HG03565 (cell line): ENCODE data around the gene ARHGEF39.
"Not testable (repeated sequence)": the region's sequence is repeated elsewhere in the genome, so short reads cannot be mapped to it uniquely, and the experiment has no call there.

ENCODE experiments used
- ATAC-seq: cut with Tn5 transposase; IDR thresholded peaks from one replicate; pipeline ENCODE4 v1.9.1; 2021; ENCODE audit warnings: mild to moderate bottlenecking, moderate library complexity; ENCODE audit not compliant: unreplicated experiment

ARHGEF39 gene

DNA sequence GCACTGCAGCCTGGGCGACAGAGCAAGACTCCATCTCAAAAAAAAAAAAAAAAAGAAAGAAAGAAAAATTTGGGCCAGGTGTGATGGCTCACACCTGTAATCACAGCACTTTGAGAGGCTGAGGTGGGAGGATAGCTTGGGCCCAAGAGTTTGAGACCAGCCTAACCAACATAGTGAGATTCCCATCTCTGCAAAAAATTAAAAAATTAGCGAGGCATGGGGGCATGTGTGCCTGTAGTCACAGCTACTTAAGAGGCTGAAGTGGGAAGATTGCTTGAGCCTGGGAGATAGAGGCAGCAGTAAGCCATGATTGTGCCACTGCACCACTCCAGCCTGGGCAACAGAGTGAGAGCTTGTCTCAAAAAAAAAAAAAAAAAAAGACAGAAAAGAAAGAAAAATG lies 11.4 kb downstream of the ARHGEF39 start:
- no peak for ATAC-seq

DNA sequence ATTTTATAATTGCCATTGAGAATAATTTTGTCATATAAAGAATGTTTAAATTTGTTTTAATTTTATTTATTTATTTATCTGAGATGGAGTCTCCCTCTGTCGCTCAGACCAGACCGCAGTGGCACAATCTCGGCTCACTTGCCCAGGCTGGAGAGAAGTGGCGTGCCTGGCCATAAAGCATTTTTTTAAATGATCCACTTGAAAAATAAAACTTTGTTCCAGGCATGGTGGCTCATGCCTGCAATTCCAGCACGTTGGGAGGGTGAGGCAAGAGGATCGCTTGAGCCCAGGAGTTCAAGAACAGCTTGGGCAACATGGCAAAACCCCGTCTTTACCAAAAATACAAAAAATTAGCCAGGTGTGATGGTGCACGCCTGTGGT lies 12.2 kb downstream of the ARHGEF39 start:
- no peak for ATAC-seq

DNA sequence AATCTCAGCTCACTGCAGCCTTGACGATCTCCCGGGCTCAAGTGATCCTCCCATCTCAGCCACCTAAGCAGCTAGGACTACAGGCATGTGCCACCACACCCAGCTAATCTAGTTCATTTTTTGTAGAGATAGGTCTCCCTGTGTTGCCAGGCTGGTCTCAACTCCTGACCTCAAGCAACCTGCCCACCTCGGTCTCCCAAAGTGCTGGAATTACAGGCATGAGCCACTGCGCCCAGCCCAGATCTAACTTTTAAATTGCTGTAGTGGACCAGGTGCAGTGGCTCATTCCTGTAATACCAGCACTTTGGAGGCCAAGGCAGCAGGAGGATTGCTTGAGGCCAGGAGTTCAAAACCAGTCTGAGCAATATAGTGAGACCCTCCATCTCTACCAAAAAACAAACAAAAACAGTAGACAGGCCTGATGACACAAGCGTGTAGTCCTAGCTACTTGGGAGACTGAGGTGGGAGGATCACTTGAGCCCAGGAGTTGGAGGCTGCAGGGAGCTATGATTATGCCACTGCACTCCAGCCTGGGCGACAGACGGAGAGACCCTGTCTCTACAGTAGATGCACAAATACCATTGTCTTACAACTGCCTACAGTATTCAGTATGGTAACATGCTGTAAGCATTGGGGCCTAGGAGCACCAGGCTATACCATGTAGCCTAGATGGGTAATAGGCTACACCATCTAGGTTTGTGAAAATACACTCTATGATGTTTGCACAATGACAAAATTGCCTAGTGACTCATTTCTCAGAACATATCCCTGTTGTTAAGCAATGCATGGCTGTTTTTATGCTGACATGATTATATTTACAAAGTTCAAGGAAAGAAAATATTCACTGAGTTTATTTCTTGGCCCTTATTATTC lies 12.8 kb downstream of the ARHGEF39 start:
- no peak for ATAC-seq

DNA sequence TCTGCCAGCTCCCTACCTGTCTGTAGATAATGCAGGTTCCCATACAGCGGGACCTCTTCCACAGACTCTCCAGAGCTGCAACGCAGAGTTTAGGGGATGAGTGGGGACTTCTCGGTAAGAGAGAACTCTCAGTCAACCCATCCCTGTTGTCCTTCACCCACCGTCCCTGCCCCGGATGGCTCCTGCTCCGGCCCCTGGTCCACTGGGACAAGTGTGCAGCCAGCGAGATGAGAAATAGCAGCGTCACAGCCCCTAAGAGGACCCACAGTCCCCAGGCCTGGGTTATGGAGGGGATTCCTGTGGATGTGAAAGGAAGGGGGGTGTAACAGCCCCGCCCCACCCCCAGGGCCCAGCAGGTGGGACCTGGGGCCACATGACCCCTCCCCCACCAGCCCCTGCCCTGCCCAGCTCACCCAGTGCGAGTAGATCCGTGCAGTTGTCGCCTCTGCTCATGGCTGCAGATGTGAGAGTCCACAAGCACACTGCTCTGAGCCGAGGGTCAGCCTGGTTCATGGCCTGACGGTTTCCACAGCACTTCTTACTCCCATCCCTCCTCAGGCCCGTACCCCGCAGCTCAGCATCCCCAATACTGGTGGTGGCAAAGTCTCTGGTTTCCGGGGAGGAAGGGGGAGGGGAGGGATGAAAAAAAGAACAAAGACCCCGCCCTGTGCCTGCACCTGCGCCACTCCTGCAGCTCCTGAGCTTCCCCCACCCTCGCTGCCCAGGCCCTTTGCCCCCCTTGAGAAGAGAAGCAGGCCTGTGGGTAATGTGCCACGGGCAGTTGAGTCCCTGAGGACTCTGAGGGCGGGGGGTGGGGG lies 14.4 kb downstream of the ARHGEF39 start, which contains the start of gene SIT1:
Gene SIT1 (minus strand): TSS at position 591 of the 818 bp plus-strand sequence. CDS start 78 bp downstream, at position 513.
- no peak for ATAC-seq

DNA sequence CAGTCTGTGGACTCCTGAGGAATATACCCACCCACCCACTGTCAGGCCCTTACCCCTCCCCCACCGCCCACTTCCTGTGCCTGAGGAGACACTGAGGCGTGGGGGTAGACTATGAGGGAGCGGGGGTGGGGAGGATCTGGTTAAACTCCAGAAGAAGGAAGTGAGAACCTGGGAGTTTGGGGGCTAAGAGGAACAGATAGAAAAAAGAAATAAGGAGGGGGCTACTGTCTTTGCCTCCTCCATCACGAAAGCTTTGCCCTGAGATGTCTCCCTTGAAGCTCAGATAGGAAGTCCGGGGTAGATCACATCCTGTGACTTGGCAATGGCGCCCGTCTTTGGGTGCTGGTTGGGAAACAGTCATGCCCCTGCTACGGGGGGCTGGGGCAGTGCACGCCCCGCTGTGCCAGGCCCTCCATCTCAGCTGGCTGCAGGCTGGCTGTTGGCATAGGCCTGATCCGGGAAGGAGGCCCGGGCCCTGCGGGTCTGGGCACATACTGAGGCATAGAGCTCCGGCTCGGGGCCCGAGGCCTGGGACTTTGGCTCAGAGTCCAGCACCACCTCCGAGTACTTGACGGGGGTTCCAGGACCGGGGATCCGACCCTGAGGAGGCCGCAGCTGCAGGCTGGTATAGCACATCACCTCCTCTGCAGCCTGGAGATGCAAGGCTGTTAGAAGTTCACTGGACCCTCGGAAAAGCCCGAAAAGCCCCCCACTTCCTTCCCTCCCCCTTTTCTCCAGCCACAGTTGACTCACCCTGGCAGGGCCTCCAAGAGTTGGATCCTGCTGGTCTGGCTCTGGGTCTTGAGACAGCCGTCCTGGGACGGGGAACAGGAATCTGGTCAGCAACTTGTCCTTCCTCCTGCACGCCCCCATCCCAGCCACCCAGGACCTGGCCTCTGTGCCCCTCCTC lies 15.3 kb downstream of the ARHGEF39 start:
- no peak for ATAC-seq

DNA sequence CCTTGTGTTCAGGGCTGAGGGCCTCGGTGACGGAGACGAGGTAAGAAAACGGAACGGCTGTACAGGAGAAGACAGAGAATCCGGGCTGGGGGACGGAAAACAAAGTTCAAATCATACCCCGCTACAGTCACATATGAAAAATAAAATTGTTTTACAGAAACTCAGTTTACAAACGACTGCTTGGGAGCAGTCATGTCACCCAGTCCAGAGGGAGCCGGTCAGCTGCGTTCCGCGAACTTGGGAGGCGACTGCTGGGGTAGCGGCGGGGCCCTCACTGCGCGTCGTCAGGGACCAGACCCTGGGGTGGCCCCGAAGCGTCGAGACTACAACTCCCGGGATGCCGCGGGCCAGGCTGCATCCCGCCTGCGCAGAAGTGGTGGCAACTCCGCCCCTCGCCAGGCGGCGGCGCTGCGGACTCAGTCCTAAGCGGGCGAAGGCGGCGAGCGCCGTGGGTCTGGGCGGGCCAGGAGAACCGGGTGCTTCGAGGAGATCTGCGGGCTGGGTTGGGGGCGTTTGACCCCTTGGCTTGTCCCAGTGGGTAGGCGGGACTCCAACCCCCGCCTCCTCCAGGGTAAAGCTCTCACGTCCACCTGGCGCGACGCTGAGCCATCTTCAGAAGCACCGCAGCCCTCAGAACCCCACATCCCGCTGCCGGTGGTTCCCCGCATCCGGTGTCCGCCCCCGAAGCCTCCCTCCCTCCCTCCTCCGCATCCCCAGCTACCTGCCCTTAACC lies 18.3 kb downstream of the ARHGEF39 start:
- peak; percentile 75 for ATAC-seq

DNA sequence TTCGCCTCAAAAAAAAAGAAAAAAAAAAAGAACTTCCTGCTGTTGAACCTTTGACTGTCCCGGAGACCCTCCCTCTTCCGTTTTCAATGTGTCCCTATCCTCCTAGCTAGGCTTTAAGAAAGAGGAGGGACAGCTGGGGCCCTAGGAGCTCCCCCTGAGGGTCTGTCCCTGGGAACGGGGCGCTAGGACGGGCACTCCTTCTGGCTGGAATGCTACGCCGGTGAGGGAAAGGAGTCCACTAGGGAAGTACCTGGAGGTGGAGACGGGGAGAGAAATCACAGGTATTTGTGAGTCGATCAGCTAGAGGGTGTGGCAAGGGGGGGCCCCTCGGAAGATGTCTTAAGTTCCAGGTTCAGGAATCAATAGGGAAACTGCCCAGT lies 18.9 kb downstream of the ARHGEF39 start:
- ATAC-seq: no peak

DNA sequence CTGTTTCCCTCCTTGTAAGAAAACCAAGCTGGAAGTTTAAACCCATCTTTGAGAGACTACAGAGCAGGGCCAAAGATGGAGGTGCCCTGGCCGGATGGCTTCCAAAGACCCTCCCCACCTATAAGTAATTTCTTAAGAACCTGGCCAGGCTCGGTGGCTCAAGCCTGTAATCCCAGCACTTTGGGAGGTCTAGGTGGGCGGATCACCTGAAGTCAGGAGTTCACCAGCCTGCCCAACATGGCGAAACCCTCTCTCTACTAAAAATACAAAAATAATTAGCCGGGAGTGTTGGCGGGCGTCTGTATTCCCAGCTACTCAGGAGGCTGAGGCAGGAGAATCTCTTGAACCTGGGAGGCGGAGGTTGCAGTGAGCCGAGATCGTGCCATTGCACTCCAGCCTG lies 19.3 kb downstream of the ARHGEF39 start:
- ATAC-seq: not testable (repeated sequence)

DNA sequence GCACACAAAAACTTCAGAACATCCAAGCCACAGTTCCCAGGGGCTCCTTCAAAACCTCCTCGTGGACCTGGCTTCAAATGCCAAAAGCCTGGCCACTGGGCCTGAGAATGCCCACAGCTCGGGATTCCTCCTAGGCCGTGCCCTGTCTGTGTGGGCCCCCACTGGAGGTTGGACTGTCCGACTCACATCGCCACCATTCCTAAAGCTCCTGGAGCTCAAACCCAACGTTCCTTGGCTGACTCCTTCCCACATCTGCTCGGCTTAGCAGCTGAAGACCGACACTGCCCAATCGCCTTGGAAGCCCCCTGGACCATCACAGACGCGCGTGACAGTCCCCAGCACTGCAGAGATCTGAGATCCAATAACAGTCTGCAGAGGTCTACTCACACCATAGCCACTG lies 21.9 kb downstream of the ARHGEF39 start:
- ATAC-seq: no peak

DNA sequence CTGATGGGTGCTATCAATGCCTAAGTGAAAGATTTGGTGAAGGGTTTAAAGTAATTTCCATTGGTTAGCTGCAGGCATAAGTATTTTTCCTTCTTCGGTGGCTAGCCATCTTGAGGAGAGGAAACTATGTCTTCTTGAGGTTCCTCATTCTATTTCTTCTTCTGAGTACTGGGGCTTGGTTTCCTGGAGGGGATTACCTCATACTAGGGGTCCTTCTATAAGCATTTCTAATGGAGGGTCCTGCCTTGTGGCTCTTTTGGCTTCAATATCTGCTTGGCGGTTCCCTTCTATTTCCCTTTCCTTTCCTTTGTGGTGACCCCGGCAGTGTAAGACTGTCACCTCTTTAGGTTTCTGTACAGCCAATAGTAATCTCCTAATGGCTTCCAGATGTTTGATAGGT lies 23.5 kb downstream of the ARHGEF39 start:
- not testable (repeated sequence) for ATAC-seq

DNA sequence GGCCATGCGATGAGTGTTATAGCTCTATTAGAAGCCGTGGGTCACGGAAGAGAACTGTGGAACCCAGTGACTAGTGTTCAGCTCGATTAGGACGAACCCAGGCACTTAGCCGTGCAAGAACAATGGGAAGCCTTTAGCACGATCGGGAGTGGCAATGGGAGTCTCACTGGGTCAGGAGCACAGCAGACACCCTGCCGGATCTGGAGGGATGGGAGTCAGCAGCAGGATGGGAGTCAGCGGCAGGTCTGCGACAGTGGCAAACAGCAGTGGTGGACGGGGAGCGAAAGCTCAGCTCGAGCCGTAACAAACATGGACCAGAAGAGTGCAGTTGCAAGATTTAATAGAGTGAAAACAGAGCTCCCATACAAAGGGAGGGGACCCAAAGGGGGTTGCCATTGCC lies 24.6 kb downstream of the ARHGEF39 start:
- not testable (repeated sequence) for ATAC-seq

DNA sequence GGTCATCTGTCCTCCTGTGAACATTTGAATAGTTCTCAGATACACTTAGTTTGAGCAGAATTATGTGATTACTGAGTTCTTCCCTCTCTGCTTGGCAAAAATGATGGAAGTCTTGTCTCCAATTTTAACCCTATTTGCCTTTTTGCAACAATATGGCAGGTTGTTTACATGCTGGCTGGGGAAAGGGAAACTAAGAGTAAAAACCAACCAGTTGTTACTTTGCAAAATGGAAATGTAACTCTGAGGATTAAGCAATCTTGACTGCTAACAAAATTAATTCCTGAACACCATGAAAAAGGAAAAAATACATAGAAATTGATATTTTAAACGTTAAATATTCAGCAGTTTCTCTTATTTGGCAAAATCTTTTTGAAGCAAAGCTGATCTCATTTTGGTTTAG lies 25.4 kb downstream of the ARHGEF39 start:
- ATAC-seq: no peak

DNA sequence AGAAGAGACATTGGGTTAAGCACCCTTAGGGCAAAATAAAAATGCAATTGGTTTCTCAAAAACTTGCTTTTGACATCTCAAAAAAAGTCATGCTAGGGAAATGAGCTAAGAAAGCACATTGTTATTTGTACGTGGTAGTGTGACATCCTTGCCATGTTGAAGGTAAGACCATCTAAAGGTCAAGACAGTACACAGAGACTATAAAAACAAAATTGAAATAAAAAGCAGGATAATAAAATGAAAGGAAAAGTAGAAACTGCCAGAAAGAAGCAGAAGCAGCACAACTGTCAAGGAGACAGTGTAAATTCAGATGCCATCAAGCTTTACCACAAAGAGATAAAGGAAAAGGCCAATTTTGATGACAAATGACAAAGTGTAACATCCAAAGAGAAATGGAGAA lies 25.8 kb downstream of the ARHGEF39 start:
- ATAC-seq: not testable (repeated sequence)

DNA sequence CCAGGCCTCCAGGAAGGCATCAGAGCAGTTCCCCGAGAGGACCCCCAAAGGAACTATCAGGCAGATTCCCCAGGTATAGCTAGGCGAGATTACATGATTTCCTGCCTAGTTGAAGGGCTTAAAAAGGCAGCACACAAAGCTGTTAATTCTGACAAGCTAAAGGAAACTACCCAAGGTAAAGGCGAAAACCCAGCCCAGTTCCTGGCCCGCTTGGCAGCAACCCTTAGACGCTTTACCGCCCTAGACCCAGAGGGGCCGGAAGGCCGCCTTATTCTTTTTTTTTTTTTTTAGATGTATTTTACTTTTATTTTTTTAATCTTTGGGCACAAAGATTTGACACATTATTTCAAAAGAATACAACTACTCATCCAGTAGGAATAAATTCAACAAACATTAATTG lies 26.2 kb downstream of the ARHGEF39 start:
- not testable (repeated sequence) for ATAC-seq

DNA sequence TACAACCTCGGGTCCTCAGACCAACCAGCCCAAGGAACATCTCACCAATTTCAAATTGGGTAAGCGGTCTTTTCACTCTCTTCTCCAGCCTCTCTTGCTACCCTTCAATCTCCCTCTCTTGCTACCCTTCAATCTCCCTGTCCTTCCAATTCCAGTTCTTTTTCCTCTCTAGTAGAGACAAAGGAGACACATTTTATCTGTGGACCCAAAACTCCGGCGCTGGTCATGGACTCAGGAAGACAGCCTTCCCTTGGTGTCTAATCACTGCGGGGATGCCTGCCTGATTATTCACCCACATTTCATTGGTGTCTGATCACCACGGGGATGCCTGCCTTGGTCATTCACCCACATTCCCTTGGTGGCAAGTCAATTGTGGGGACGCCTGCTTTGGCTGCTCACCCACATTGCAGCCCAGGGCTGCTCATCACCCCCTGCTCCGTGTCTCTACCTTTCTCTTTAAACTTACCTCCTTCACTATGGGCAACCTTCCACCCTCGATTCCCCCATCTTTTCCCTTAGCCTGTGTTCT lies 27.5 kb downstream of the ARHGEF39 start:
- ATAC-seq: not testable (repeated sequence)

DNA sequence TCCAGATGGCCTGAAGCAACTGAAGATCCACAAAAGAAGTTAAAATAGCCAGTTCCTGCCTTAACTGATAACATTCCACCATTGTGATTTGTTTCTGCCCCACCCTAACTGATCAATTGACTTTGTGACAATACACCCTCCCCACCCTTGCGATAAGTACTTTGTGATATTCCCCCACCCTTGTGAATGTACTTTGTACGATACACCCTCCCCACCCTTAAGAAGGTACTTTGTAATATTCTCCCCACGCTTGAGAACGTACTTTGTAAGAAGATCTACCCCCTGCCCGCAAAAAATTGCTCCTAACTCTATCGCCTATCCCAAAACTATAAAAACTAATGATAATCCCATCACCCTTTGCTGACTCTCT lies 28.1 kb downstream of the ARHGEF39 start:
- ATAC-seq: not testable (repeated sequence)

DNA sequence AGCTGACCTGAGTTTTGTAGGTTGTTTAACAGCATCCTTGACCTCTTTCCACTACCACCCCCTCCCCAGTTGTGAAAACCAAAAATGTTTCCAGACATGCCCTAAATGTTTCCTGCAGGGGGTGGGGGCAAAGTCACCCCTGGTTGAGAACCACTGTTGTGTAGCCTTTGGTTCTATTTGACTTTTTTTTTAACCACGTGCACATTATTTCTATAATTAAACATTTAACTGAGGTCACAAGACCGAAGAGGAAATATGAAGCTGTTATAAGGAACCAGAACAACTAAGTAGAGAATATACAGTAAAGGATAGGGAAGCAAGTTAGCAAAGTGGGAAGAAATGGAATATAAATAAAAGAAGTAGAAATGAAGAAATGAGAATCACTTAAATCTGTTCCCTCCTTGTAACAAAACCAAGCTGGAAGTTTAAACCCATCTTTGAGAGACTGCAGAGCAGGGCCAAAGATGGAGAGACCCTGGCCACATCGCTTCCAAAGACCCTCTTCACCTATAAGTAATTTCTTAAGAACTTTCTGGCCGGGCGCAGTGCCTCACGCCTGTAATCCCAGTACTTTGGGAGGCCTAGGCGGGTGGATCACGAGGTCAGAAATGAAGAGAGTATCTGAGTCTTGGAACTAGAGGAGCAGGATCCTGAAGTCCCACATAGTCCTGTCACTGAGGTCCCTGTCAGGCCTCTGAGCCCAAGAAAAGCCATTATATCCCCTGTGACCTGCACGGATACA lies 28.7 kb downstream of the ARHGEF39 start:
- no peak for ATAC-seq

DNA sequence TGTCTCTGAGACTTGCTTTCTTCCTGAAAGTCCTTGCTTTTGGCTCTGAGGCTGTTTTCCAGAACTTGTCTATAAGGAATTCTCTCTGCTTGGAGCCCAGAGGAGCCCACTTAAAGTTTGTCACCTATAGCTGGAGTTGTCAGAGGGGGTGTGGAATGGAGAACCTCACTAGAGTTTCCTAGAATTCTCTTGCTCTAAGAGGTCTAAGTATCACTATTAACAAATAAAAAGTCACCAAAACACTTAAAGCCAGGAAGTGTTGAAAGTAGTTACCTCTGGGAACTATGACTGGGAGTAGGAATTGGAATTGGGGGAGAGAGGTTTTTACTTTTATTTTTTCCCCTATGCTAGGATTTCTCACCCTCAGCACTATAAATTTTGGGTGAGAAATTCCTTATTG lies 29.3 kb downstream of the ARHGEF39 start:
- ATAC-seq: no peak

DNA sequence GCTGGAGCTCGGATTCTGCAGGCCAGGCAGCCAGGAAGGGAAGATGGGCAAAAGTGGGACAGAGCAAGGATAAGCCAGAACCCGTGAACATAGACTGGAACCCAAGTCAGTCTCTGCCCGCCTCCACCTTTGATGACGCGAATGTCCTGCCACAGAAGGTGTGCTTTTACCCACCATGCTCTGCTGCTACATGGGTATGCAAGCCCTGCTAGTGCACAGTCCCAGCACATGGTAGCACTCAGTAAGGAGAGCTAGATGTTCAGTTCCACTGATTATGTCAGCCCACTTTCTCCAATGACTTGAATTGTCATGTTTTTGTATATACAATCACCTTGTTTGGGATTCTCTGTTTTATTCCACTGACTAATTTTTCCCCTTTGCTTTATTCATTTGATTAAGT lies 35.4 kb downstream of the ARHGEF39 start:
- no peak for ATAC-seq
